Neutrophil (primary cell): ENCODE results near the gene POU1F1.

Experiments
- H3K27ac ChIP-seq: fragments of 200-600 bp; sonication (generic); 2 replicates; pipeline ENCODE4 v1.5.1; 2016; ENCODE audit warnings: mild to moderate bottlenecking, moderate library complexity
- H3K27me3 ChIP-seq: fragments of 200-600 bp; sonication (generic); 2 replicates; pipeline ENCODE4 v1.6.0; 2016; ENCODE audit warnings: mild to moderate bottlenecking
- H3K36me3 ChIP-seq: fragments of 200-600 bp; sonication (generic); 2 replicates; pipeline ENCODE4 v1.5.1; 2017
- H3K4me1 ChIP-seq, 2 experiments: fragments of 200-600 bp in 1 of 2; sonication (generic) in 1 of 2; 1 replicate in 1 of 2; 2 replicates in 1 of 2; pipeline versions ENCODE4 v1.5.1 to v1.6.1; 2013 to 2016; ENCODE audit warnings: low read depth in 1 of 2, low read length in 1 of 2, mild to moderate bottlenecking in 1 of 2, moderate library complexity in 1 of 2; ENCODE audit not compliant: control insufficient read depth in 1 of 2, insufficient read depth in 1 of 2
- H3K4me3 ChIP-seq, 2 experiments: fragments of 200-600 bp in 1 of 2; sonication (generic) in 1 of 2; 1 replicate in 1 of 2; 2 replicates in 1 of 2; pipeline ENCODE4 v1.5.1; 2013 to 2016; ENCODE audit warnings: low read depth in 1 of 2, low read length in 1 of 2, mild to moderate bottlenecking in 1 of 2, moderate library complexity in 1 of 2
- H3K9me3 ChIP-seq: fragments of 200-600 bp; sonication (generic); 2 replicates; pipeline ENCODE4 v1.5.1; 2016
- CTCF ChIP-seq: fragments of 200-600 bp; sonication (generic); IDR thresholded peaks from 2 replicates; pipeline ENCODE4 v1.5.1; 2016; ENCODE audit warnings: antibody characterized with exemption

The POU1F1 gene

GRCh38 chr3:87225659-87226058 is 50.7 kb downstream of the POU1F1 start:
- Histone ChIP-seq H3K27me3 (peaks cover 50% of the 10 kb centered on the region), H3K4me3 (no peak overlapping the region), H3K4me1 (peaks cover 15 to 21% of the 10 kb centered on the region in 2 experiments), H3K36me3 (no peaks in the 10 kb centered on the region), H3K27ac (no peak overlapping the region), H3K9me3 (no peaks in the 10 kb centered on the region)
- no peak for TF ChIP-seq CTCF

GRCh38 chr3:87219611-87220010 is 56.8 kb downstream of the POU1F1 start:
- Histone ChIP-seq H3K4me1 (no peaks in the 10 kb centered on the region), H3K36me3 (no peaks in the 10 kb centered on the region)
- TF ChIP-seq CTCF: no peak

GRCh38 chr3:87218560-87218959 is 57.8 kb downstream of the POU1F1 start:
- Histone ChIP-seq H3K4me3 (no peak overlapping the region), H3K36me3 (no peaks in the 10 kb centered on the region), H3K27me3 (peaks cover 57% of the 10 kb centered on the region), H3K27ac (no peak overlapping the region), H3K9me3 (no peaks in the 10 kb centered on the region), H3K4me1 (no peaks in the 10 kb centered on the region)
- TF ChIP-seq CTCF: no peak

More at GRCh38 chr3:87219611-87220010, 56.8 kb downstream of the POU1F1 start:
- no peaks in the 10 kb centered on the region for H3K9me3 ChIP-seq
- no peak overlapping the region for H3K27ac ChIP-seq
- no peak overlapping the region for H3K4me3 ChIP-seq
- H3K27me3 ChIP-seq: peaks cover 63% of the 10 kb centered on the region
